Neural cell (in vitro differentiated cells): ENCODE data around the gene ST8SIA4.

Experiments used
- CTCF ChIP-seq: fragments of 450-650 bp; IDR thresholded peaks from 2 replicates; pipeline ENCODE4 v1.5.1; 2014; ENCODE audit warnings: antibody characterized with exemption, mild to moderate bottlenecking, moderate library complexity; ENCODE audit not compliant: poor library complexity, severe bottlenecking
- EP300 ChIP-seq: fragments of 450-650 bp; conservative IDR thresholded peaks from 2 replicates; pipeline ENCODE4 v1.6.1; 2014; ENCODE audit warnings: antibody characterized with exemption, mild to moderate bottlenecking, moderate library complexity; ENCODE audit not compliant: poor library complexity, severe bottlenecking
- EZH2 ChIP-seq: fragments of 200-600, 300-800 bp; shearing (Covaris generic), sonication (generic); IDR thresholded peaks from 2 replicates; pipeline ENCODE4 v1.6.1; 2014; ENCODE audit warnings: antibody characterized with exemption, low read length, borderline replicate concordance, mild to moderate bottlenecking; ENCODE audit not compliant: insufficient read depth, poor library complexity, severe bottlenecking
- POLR2AphosphoS5 ChIP-seq: IDR thresholded peaks from 2 replicates; pipeline ENCODE4 v1.6.1; 2012
- REST ChIP-seq: IDR thresholded peaks from 2 replicates; pipeline ENCODE4 v1.6.1; 2012; ENCODE audit warnings: borderline replicate concordance
- SMC3 ChIP-seq: fragments of 450-650 bp; conservative IDR thresholded peaks from 2 replicates; pipeline ENCODE4 v1.6.1; 2014; ENCODE audit warnings: antibody characterized with exemption, mild to moderate bottlenecking, moderate library complexity; ENCODE audit not compliant: poor library complexity
- TAF1 ChIP-seq: IDR thresholded peaks from 2 replicates; pipeline ENCODE4 v1.6.1; 2012; ENCODE audit warnings: low read depth

GRCh38 chr5:100900796-100901781, 2.0 kb downstream of the ST8SIA4 start:
- no peak for TF ChIP-seq CTCF
- peak; percentile 8 for TF ChIP-seq POLR2AphosphoS5
- no peak for TF ChIP-seq TAF1
- no peak for TF ChIP-seq EP300
- no peak for TF ChIP-seq EZH2
- no peak for TF ChIP-seq REST
- no peak for TF ChIP-seq SMC3
